ENCODE results near the gene ALMS1. TPM values are rescaled to one million over a fixed set of nuclear protein-coding genes. Genes with fewer than 3 reads are reported as not detected.
"Not testable (repeated sequence)": the region's sequence is repeated elsewhere in the genome, so short reads cannot be mapped to it uniquely, and the experiment has no call there.

The ALMS1 gene
- 18.2 and 19.4 TPM in 2 replicates for total RNA-seq

DNA sequence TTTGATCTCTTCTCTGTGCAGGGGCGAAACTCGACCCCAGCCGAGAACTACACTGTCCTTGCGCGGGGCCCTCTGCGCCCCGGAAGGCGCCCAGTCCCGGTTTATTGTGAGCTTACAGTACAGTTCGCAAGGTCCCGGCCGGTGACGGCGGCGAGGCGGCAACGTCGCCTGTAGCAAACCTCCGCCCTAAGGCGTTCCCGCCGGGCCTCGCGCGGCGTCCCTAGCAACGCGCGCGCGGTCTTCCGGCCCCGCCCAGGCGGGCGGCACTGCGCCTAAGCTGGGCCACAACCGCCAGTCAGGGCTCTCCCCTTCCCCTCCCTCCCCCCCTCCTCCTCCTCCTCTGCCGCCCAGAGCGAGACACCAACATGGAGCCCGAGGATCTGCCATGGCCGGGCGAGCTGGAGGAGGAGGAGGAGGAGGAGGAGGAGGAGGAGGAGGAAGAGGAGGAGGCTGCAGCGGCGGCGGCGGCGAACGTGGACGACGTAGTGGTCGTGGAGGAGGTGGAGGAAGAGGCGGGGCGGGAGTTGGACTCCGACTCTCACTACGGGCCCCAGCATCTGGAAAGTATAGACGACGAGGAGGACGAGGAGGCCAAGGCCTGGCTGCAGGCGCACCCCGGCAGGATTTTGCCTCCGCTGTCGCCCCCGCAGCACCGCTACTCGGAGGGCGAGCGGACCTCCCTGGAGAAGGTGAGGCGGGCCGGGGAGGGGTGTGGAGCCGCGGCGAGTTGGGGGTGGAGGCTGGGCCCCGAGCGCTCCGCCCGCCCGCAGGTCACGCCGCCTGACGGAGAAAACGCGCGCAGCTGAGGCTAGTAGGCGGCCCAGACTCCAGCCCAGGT is at the start of gene ALMS1:
ALMS1 (plus strand) TSS at position 333 of the 838 bp plus-strand sequence; CDS start at position 366, 33 bp downstream.
- Mint-ChIP-seq H3K27me3 (ENCODE audit: insufficient read depth) (no peaks in the 10 kb centered on the region), H3K4me3 (peak within 1 kb of the TSS; percentile 92), H3K27ac (peak within 1 kb of the TSS; percentile 90), H3K4me1 (ENCODE audit: low read depth) (peaks cover 37% of the 10 kb centered on the region), H3K9me3 (no peaks in the 10 kb centered on the region), H3K36me3 (ENCODE audit: low read depth) (peaks cover 2% of the 10 kb centered on the region)
- peak; percentile 88 for DNase-seq (ENCODE audit: low spot score)
- intact Hi-C loops (cut with micrococcal nuclease), result loop anchor here (1.0 to 10.0 kb wide), 10 partner anchors 92 to 1572 kb away; partner anchors contain the start of genes CCT7, EGR4, INO80B and POLE4

- peaks cover 17% of the 10 kb centered on the region for H3K27me3 Mint-ChIP-seq (ENCODE audit: insufficient read depth)
- H3K9me3 Mint-ChIP-seq, result peaks cover 6% of the 10 kb centered on the region
- H3K36me3 Mint-ChIP-seq (ENCODE audit: low read depth), result no peaks in the 10 kb centered on the region
- no peak overlapping the region for H3K4me3 Mint-ChIP-seq
- intact Hi-C loops (cut with micrococcal nuclease), result no loop called here
- no peaks in the 10 kb centered on the region for H3K4me1 Mint-ChIP-seq (ENCODE audit: low read depth)
- DNase-seq (ENCODE audit: low spot score), result no peak
- H3K27ac Mint-ChIP-seq, result no peak overlapping the region
These were observed 47.8 kb upstream of the ALMS1 start for GRCh38 chr2:73337828-73338227.

DNA sequence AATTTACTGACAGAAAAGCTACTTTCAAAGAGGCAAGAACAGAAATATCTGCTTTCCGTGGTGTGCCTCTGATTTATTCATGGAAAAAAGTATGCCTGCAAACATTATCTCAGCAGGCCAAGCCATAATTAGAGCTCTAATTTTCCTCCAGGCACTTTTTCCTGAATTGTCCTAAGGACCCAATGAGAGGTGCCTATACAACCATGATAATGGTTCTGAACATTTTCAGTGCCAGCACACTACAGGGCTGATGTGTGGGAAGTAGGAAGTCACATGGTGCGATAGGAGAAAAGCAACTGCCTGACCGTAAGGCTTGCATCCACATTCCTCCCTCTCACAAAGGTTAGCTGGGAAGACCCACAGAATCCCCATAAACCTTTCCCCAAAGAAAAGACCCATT is 46.4 kb upstream of the ALMS1 start:
- no peak overlapping the region for H3K27ac Mint-ChIP-seq
- peaks cover 12% of the 10 kb centered on the region for H3K27me3 Mint-ChIP-seq (ENCODE audit: insufficient read depth)
- H3K9me3 Mint-ChIP-seq, result peaks cover 2% of the 10 kb centered on the region
- no peaks in the 10 kb centered on the region for H3K36me3 Mint-ChIP-seq (ENCODE audit: low read depth)
- no peak for DNase-seq (ENCODE audit: low spot score)
- H3K4me1 Mint-ChIP-seq (ENCODE audit: low read depth), result no peaks in the 10 kb centered on the region
- intact Hi-C loops (cut with micrococcal nuclease), result no loop called here
- H3K4me3 Mint-ChIP-seq, result no peak overlapping the region

GRCh38 chr2:73341039-73341438 is 44.6 kb upstream of the ALMS1 start:
- intact Hi-C loops (cut with micrococcal nuclease), result no loop called here
- peaks cover 3% of the 10 kb centered on the region for H3K27me3 Mint-ChIP-seq (ENCODE audit: insufficient read depth)
- H3K4me3 Mint-ChIP-seq, result no peak overlapping the region
- no peaks in the 10 kb centered on the region for H3K9me3 Mint-ChIP-seq
- H3K4me1 Mint-ChIP-seq (ENCODE audit: low read depth), result no peaks in the 10 kb centered on the region
- H3K36me3 Mint-ChIP-seq (ENCODE audit: low read depth), result no peaks in the 10 kb centered on the region
- DNase-seq (ENCODE audit: low spot score), result no peak
- H3K27ac Mint-ChIP-seq, result no peak overlapping the region

DNA sequence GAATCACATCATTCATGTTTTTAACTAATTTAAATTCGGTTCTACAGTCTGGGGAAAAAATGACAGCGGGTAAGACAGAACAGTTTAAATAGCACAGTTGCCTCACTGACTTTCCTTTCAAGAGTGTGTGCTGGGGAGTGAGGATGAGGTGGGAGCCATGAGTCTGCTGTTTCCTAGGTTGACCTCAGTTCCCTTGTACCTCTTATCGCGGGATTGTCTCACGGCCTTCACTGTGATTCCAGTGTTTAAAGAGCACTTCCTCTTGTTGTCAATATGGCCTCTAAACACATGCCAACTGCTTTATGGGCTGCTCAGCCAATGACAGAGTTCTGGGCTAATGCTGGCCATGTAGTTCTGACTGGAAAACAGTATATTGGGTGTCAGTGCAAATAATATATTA is 41.6 kb upstream of the ALMS1 start:
- no peaks in the 10 kb centered on the region for H3K36me3 Mint-ChIP-seq (ENCODE audit: low read depth)
- intact Hi-C loops (cut with micrococcal nuclease), result no loop called here
- no peak overlapping the region for H3K4me3 Mint-ChIP-seq
- H3K9me3 Mint-ChIP-seq, result no peaks in the 10 kb centered on the region
- H3K27me3 Mint-ChIP-seq (ENCODE audit: insufficient read depth), result peaks cover 4% of the 10 kb centered on the region
- no peak overlapping the region for H3K27ac Mint-ChIP-seq
- no peaks in the 10 kb centered on the region for H3K4me1 Mint-ChIP-seq (ENCODE audit: low read depth)
- no peak for DNase-seq (ENCODE audit: low spot score)

DNA sequence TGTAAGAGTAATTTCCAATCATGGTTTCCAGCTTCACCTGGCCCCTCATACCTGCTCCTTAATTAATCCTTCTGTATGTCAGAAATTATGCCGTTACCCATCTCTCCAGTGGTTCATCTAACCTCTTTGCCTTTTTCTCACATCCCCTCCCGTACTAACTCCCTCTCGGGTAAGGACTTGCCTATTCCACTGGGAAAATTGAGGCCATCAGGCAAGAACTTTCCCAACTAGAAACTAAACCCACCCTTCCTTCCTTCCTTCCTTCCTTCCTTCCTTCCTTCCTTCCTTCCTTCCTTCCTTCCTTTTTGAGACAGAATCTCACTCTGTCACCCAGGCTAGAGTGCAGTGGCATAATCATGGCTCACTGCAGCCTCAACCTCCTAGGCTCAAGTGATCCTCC is 40.9 kb upstream of the ALMS1 start:
- intact Hi-C loops (cut with micrococcal nuclease); H3K9me3 Mint-ChIP-seq; H3K4me3 Mint-ChIP-seq; H3K27me3 Mint-ChIP-seq (ENCODE audit: insufficient read depth); H3K27ac Mint-ChIP-seq; DNase-seq (ENCODE audit: low spot score); H3K36me3 Mint-ChIP-seq (ENCODE audit: low read depth); H3K4me1 Mint-ChIP-seq (ENCODE audit: low read depth): not testable (repeated sequence)

GRCh38 chr2:73350035-73350691 is 35.5 kb upstream of the ALMS1 start:
- H3K9me3 Mint-ChIP-seq, result no peaks in the 10 kb centered on the region
- H3K4me3 Mint-ChIP-seq, result no peak overlapping the region
- no peaks in the 10 kb centered on the region for H3K36me3 Mint-ChIP-seq (ENCODE audit: low read depth)
- H3K27me3 Mint-ChIP-seq (ENCODE audit: insufficient read depth), result peaks cover 4% of the 10 kb centered on the region
- DNase-seq (ENCODE audit: low spot score), result no peak
- intact Hi-C loops (cut with micrococcal nuclease), result no loop called here
- no peaks in the 10 kb centered on the region for H3K4me1 Mint-ChIP-seq (ENCODE audit: low read depth)
- H3K27ac Mint-ChIP-seq, result no peak overlapping the region

- DNase-seq (ENCODE audit: low spot score), result no peak
- no peak overlapping the region for H3K27ac Mint-ChIP-seq
- H3K4me3 Mint-ChIP-seq, result no peak overlapping the region
- H3K4me1 Mint-ChIP-seq (ENCODE audit: low read depth), result no peaks in the 10 kb centered on the region
- H3K27me3 Mint-ChIP-seq (ENCODE audit: insufficient read depth), result peaks cover 4% of the 10 kb centered on the region
- no peaks in the 10 kb centered on the region for H3K9me3 Mint-ChIP-seq
- intact Hi-C loops (cut with micrococcal nuclease), result no loop called here
- H3K36me3 Mint-ChIP-seq (ENCODE audit: low read depth), result no peaks in the 10 kb centered on the region
These were observed 29.5 kb upstream of the ALMS1 start for GRCh38 chr2:73356097-73356496.

DNA sequence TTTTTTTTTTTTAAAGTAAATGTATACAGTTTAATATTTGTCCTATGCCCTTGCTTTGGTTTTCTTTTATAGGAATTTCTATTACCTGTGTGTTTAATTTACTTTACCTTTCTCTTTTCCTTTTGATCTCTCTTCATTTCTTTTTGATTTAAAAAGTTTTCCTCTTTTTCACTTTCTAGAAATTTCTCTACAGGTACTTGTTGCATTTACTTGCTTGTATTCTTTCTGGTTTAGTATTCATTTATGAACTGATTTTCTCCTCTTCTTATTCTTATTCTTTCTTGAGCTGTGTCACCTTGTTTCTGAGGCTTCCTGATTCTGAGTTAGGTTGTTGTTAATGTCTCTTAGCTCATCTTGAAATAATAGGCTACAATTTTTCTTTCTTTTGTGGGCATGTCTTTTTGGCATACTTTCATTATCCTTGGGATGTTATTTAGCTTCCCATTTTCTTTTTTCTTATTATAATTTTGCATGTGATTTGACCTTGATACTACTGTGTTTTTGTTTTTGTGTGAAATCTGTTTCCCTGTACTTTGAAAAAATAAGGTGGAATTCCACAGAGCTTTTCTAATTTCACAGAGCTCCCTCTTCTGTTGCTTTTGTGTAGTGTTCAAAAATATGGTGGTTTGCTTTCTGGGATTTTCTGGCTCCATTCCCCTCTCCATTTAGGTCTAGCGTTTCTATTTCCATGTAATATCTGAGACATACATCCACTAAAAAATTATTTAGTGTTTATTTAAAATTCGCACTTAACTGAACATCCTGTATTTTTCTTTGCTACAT is 25.5 kb upstream of the ALMS1 start:
- no peak overlapping the region for H3K4me3 Mint-ChIP-seq
- no peaks in the 10 kb centered on the region for H3K9me3 Mint-ChIP-seq
- DNase-seq (ENCODE audit: low spot score), result no peak
- H3K27ac Mint-ChIP-seq, result no peak overlapping the region
- intact Hi-C loops (cut with micrococcal nuclease), result no loop called here
- H3K4me1 Mint-ChIP-seq (ENCODE audit: low read depth), result no peaks in the 10 kb centered on the region
- H3K27me3 Mint-ChIP-seq (ENCODE audit: insufficient read depth), result peaks cover 4% of the 10 kb centered on the region
- no peaks in the 10 kb centered on the region for H3K36me3 Mint-ChIP-seq (ENCODE audit: low read depth)

DNA sequence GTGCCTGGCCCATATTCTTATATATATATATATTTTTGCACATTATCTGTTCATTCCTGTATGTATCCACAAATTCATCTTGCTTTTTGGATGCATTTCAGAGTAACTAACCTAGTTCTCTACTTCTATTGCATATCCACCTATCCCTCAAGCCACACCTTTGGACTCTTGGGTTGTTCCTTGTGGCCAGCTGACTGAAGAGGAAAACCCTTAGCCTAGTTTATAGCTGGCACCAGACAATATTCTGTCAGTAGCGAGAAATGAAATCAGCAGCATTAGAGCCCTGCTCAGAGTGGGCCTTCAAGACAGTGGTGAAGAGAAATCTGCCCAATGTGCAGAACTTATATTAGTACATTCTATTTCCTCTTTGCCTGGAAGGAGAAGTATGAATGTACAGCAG is 19.6 kb upstream of the ALMS1 start:
- Mint-ChIP-seq H3K4me3 (no peak overlapping the region), H3K27me3 (ENCODE audit: insufficient read depth) (no peaks in the 10 kb centered on the region), H3K4me1 (ENCODE audit: low read depth) (no peaks in the 10 kb centered on the region), H3K9me3 (no peaks in the 10 kb centered on the region), H3K27ac (no peak overlapping the region), H3K36me3 (ENCODE audit: low read depth) (no peaks in the 10 kb centered on the region)
- intact Hi-C loops (cut with micrococcal nuclease), result no loop called here
- DNase-seq (ENCODE audit: low spot score), result no peak

- Mint-ChIP-seq H3K4me1 (ENCODE audit: low read depth) (no peaks in the 10 kb centered on the region), H3K27ac (no peak overlapping the region), H3K27me3 (ENCODE audit: insufficient read depth) (peaks cover 2% of the 10 kb centered on the region), H3K36me3 (ENCODE audit: low read depth) (no peaks in the 10 kb centered on the region), H3K9me3 (no peaks in the 10 kb centered on the region), H3K4me3 (no peak overlapping the region)
- DNase-seq (ENCODE audit: low spot score), result no peak
- intact Hi-C loops (cut with micrococcal nuclease), result no loop called here
These were observed 16.9 kb upstream of the ALMS1 start for GRCh38 chr2:73368781-73369180.

- Mint-ChIP-seq H3K27me3 (ENCODE audit: insufficient read depth) (peaks cover 5% of the 10 kb centered on the region), H3K4me1 (ENCODE audit: low read depth) (no peaks in the 10 kb centered on the region)
These were observed 15.3 kb upstream of the ALMS1 start for GRCh38 chr2:73370348-73370747.

GRCh38 chr2:73373344-73373743 is 12.3 kb upstream of the ALMS1 start:
- no peaks in the 10 kb centered on the region for H3K4me1 Mint-ChIP-seq (ENCODE audit: low read depth)
- H3K36me3 Mint-ChIP-seq (ENCODE audit: low read depth), result no peaks in the 10 kb centered on the region
- H3K27me3 Mint-ChIP-seq (ENCODE audit: insufficient read depth), result peaks cover 17% of the 10 kb centered on the region
- H3K9me3 Mint-ChIP-seq, result no peaks in the 10 kb centered on the region
- H3K4me3 Mint-ChIP-seq, result no peak overlapping the region
- no peak for DNase-seq (ENCODE audit: low spot score)
- H3K27ac Mint-ChIP-seq, result no peak overlapping the region
- intact Hi-C loops (cut with micrococcal nuclease), result no loop called here

More at GRCh38 chr2:73370348-73370747, 15.3 kb upstream of the ALMS1 start:
- H3K4me3 Mint-ChIP-seq, result no peak overlapping the region
- intact Hi-C loops (cut with micrococcal nuclease), result no loop called here
- no peak for DNase-seq (ENCODE audit: low spot score)
- no peak overlapping the region for H3K27ac Mint-ChIP-seq
- H3K36me3 Mint-ChIP-seq (ENCODE audit: low read depth), result no peaks in the 10 kb centered on the region
- no peaks in the 10 kb centered on the region for H3K9me3 Mint-ChIP-seq

Measured in activated T-helper 1 cell treated with anti-CD3 and anti-CD28 coated beads, Interleukin-12 subunit alpha, Interleukin-12 subunit beta, Interleukin-2, Interleukin-4 antibody, amounts not matched to agents 30 ng/mL and 10 ng/mL and 1 ng/mL, durations not matched to agents 14 hours and 24 hours and 36 hours (primary cell).